Stimulated activated CD4-positive, alpha-beta T cell treated with anti-CD3 and anti-CD28 coated beads, Interleukin-1b, Interleukin-23, amount 100 ng/mL, for 24 hours (primary cell): ENCODE data around the gene CSNK1G1.

Experiments
- DNase-seq, 4 experiments: peaks; one replicate each; pipeline ENCODE4 v3.0.0-alpha.2; 2020; ENCODE audit warnings: low read depth in 4 of 4, low spot score in 1 of 4

Gene CSNK1G1

GRCh38 chr15:64205202-64205601 is 150.8 kb downstream of the CSNK1G1 start:
- no peak for DNase-seq

- DNase-seq: no peak
These were observed 158.5 kb downstream of the CSNK1G1 start for GRCh38 chr15:64197425-64197824.

GRCh38 chr15:64193971-64194370 is 162.0 kb downstream of the CSNK1G1 start:
- no peak for DNase-seq

GRCh38 chr15:64191971-64192830 is 163.8 kb downstream of the CSNK1G1 start:
- no peak for DNase-seq

- no peak for DNase-seq
These were observed 168.4 kb downstream of the CSNK1G1 start for GRCh38 chr15:64187396-64188191.

- no peak for DNase-seq
These were observed 170.6 kb downstream of the CSNK1G1 start for GRCh38 chr15:64185146-64185911.

- no peak for DNase-seq
These were observed 173.1 kb downstream of the CSNK1G1 start for GRCh38 chr15:64182859-64183370.

GRCh38 chr15:64180235-64180824 is 175.6 kb downstream of the CSNK1G1 start:
- DNase-seq: no peak

GRCh38 chr15:64166102-64166890 is 189.7 kb downstream of the CSNK1G1 start:
- DNase-seq: no peak

GRCh38 chr15:64164436-64164835 is 191.5 kb downstream of the CSNK1G1 start:
- DNase-seq: no peak

- DNase-seq: no peak
These were observed 192.2 kb downstream of the CSNK1G1 start for GRCh38 chr15:64163659-64164362.

- peak; percentile 88 to 97 (median 94) for DNase-seq
These were observed 192.9 kb downstream of the CSNK1G1 start, which contains the start of gene PPIB for GRCh38 chr15:64162869-64163658. TSS of gene PPIB (minus strand) at chr15:64163022. CDS start at chr15:64162986, 36 bp downstream.

- no peak for DNase-seq
These were observed 193.5 kb downstream of the CSNK1G1 start for GRCh38 chr15:64162478-64162868.

GRCh38 chr15:64161688-64162477 is 194.1 kb downstream of the CSNK1G1 start:
- no peak for DNase-seq

GRCh38 chr15:64158363-64159134 is 197.4 kb downstream of the CSNK1G1 start:
- DNase-seq: no peak

GRCh38 chr15:64157599-64158125 is 198.3 kb downstream of the CSNK1G1 start:
- DNase-seq: no peak
